ENCODE measurements around the gene DDAH1. TPM values are rescaled to one million over a fixed set of nuclear protein-coding genes. Genes with fewer than 3 reads are reported as not detected.

Gene DDAH1
- total RNA-seq, 1 donor, result 88.9 TPM

DNA sequence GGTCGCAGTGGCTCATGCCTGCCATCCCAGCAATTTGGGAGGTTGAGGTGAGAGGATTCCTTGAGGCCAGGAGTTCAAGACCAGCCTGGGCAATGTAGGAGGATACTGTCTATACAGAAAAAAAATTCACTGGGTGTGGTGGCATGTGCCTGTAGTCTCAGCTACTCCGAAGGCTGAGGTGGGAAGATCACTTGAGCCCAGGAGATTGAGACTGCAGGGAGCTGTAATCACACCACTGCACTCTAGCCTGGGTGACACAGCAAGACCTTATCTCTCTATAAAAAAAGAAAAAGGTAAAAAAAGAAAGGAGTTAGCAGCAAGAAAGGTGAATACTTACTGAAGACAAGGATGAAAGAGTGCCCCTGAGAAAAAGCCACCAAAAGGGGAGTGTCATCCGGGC lies 164.8 kb downstream of the DDAH1 start:
- TF ChIP-seq, protein P1, sequence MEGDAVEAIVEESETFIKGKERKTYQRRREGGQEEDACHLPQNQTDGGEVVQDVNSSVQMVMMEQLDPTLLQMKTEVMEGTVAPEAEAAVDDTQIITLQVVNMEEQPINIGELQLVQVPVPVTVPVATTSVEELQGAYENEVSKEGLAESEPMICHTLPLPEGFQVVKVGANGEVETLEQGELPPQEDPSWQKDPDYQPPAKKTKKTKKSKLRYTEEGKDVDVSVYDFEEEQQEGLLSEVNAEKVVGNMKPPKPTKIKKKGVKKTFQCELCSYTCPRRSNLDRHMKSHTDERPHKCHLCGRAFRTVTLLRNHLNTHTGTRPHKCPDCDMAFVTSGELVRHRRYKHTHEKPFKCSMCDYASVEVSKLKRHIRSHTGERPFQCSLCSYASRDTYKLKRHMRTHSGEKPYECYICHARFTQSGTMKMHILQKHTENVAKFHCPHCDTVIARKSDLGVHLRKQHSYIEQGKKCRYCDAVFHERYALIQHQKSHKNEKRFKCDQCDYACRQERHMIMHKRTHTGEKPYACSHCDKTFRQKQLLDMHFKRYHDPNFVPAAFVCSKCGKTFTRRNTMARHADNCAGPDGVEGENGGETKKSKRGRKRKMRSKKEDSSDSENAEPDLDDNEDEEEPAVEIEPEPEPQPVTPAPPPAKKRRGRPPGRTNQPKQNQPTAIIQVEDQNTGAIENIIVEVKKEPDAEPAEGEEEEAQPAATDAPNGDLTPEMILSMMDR (IDR thresholded peaks at IDR 0.05; ENCODE audit: insufficient read depth, low read length), result no peak
- no peak overlapping the region for H3K4me3 ChIP-seq (ENCODE audit: low read depth, low read length)
- DNase-seq (ENCODE audit: low read depth), result no peak

DNA sequence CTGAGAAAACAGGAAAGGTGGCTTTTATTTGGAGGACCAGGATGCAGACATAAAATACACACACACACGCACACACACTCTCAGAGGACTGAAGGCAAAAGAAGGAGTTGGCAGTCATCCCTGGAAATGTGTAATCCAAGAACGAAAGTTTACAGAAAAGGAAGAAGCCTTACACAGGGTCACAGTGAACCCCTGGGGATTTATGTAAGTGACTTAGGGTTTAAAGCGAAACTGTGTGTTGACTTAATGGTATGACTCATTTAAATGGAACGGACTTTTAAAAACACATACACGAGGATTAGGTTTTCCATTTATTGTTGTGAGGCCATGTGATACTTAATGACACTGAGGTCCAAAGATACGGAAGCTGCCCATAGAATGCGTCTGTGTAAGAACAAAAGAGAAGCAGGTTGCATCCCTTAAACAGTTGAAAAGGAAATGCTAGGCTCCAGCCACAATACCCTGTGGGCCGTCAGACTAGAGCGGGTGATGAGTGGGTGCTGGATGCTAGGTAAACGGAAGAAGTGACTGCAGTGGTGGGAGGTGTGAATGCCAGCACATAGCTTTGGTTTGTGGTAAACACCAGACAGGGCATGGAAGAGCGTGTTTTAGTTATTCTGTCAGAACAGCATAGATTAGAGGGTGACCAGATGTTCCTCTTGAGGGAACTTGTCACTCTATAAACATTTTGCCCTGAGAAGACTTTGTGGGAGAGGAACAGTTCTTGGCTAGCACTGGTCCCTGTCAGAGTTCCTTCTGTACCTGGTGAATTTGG lies 166.9 kb downstream of the DDAH1 start:
- peak; percentile 97 for DNase-seq (ENCODE audit: low read depth)
- H3K4me3 ChIP-seq (ENCODE audit: low read depth, low read length), result no peak overlapping the region
- TF ChIP-seq, protein P1 (IDR thresholded peaks at IDR 0.05; ENCODE audit: insufficient read depth, low read length), result no peak

DNA sequence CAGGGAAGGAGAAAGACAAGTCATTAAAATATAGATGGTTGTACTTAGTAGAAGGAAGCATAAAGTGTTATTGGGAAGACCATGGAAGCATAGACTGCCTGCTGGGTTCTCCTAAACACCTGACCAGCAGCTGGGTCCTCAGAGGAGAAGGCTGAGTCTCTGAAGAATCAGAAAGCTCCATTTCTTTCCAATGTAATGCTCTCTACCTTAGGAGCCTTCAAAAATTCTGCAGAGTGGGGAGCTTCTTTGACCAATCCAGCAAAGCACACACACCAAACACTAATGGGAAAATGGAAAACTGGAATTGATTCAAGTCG lies 167.5 kb downstream of the DDAH1 start:
- no peak for DNase-seq (ENCODE audit: low read depth)
- TF ChIP-seq, protein P1 (IDR thresholded peaks at IDR 0.05; ENCODE audit: insufficient read depth, low read length), result no peak
- H3K4me3 ChIP-seq (ENCODE audit: low read depth, low read length), result no peak overlapping the region

DNA sequence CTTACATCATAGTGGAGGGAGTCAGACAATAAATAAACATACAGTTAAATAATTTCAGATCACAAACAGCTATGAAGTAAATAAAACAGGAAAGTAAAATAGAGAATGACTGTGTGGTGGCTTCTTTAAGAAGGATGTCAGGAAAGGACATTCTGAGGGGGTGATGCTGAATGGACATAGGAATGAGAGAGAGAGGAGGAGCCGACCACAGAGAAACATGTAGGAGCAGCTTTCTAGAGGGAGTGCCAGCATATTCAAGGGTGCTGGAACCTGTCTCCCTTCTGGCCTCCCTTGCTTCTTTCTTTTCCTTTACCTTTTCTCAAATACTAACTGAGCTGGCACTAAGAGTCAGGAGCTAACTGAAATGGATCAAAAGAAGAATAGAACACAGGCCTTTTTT lies 168.0 kb downstream of the DDAH1 start:
- TF ChIP-seq, protein P1 (IDR thresholded peaks at IDR 0.05; ENCODE audit: insufficient read depth, low read length), result no peak
- DNase-seq (ENCODE audit: low read depth), result no peak
- H3K4me3 ChIP-seq (ENCODE audit: low read depth, low read length), result no peak overlapping the region

DNA sequence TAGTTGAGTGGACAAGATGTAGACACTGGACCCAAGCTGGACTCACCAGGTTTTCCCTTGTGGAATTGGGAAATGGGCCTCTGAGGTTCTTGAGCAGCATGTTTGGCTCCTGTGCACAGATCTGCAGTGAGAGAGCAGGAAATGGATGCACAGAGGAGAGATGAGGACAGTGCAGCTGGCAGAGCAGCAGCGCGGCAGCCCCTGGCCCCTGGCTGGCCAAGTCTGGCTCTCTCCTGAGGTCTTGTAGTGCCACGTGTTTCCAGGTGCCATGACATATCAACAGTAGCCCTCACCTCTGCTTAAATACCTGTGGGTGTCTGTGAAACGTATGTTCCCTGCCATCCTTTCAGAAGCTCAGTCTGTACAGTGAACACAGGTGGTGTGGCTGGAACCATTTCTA lies 169.3 kb downstream of the DDAH1 start:
- TF ChIP-seq, protein P1 (IDR thresholded peaks at IDR 0.05; ENCODE audit: insufficient read depth, low read length), result no peak
- no peak for DNase-seq (ENCODE audit: low read depth)
- no peak overlapping the region for H3K4me3 ChIP-seq (ENCODE audit: low read depth, low read length)

DNA sequence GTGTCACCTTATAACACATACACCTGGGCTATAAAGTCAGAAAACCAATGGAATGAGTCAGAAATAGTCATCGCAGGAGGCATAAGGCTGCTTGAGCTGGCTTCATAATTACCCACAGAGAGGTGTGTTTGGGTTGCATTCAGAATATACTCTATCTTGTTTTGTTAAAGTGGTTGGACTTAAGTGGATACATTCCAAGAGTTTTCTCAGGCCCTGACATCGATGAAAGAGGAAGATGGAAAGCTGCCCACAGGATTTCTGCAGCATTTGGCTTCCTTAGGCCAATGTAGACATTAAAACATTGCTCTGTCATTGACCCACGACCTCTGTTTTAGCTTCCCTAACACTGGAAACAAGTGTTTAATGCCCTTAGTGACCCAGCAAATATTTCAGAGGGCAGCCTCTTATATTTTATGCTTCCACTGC lies 169.9 kb downstream of the DDAH1 start:
- DNase-seq (ENCODE audit: low read depth), result peak; percentile 60
- TF ChIP-seq, protein P1 (IDR thresholded peaks at IDR 0.05; ENCODE audit: insufficient read depth, low read length), result no peak
- no peak overlapping the region for H3K4me3 ChIP-seq (ENCODE audit: low read depth, low read length)

DNA sequence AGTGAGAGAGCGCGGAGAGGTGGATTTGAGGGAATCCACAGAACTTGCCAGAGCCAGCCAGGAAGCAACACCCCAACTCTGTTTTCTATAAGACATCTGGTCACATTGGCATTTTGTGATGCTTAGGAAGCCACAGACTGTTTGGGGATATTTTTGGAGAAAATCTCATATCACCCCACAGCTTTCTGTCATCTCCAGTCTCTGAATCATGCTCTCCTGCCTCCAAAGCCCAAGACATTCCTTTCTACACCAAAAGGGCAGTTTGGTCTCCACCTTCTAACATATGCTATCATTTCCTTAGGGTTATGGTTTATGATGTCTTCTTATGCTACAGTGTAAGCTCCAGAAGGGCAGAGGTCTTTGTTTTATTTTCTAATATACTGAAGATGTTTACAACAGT lies 174.1 kb downstream of the DDAH1 start:
- DNase-seq (ENCODE audit: low read depth), result no peak
- TF ChIP-seq, protein P1 (IDR thresholded peaks at IDR 0.05; ENCODE audit: insufficient read depth, low read length), result no peak

More for the DNA sequence above, 174.1 kb downstream of the DDAH1 start:
- no peak overlapping the region for H3K4me3 ChIP-seq (ENCODE audit: low read depth, low read length)
